ENCODE results near the gene ASCC3.

DNA sequence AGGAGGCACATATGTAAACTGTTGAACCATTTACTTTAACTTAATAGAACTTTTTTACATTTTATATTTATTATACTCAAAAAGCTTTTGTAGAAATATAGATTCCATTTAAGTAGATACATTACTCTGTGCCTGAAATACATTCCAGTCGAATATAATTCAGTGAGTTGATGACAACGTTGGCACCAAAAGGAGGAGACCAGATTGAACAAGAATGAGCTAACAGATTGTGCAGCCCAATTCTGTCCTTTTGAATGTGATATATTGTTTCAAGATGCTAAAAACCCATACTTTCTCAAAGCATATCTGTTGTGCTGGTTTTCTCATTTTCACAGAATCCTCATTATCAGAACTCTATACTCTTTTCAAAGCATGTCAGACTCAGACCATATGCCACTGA, 269.0 kb downstream of the ASCC3 start:
- TF ChIP-seq ESRRA (IDR thresholded peaks at IDR 0.05; ENCODE audit: borderline replicate concordance, low read length) (no peak), ZFP36 (IDR thresholded peaks at IDR 0.05; ENCODE audit: borderline replicate concordance, partially characterized antibody) (no peak), FOSL2 (IDR thresholded peaks at IDR 0.05) (no peak), FOSL2 (CRISPR knock-in tag; IDR thresholded peaks at IDR 0.05) (no peak)
- TF ChIP-seq, protein P1, sequence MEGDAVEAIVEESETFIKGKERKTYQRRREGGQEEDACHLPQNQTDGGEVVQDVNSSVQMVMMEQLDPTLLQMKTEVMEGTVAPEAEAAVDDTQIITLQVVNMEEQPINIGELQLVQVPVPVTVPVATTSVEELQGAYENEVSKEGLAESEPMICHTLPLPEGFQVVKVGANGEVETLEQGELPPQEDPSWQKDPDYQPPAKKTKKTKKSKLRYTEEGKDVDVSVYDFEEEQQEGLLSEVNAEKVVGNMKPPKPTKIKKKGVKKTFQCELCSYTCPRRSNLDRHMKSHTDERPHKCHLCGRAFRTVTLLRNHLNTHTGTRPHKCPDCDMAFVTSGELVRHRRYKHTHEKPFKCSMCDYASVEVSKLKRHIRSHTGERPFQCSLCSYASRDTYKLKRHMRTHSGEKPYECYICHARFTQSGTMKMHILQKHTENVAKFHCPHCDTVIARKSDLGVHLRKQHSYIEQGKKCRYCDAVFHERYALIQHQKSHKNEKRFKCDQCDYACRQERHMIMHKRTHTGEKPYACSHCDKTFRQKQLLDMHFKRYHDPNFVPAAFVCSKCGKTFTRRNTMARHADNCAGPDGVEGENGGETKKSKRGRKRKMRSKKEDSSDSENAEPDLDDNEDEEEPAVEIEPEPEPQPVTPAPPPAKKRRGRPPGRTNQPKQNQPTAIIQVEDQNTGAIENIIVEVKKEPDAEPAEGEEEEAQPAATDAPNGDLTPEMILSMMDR (IDR thresholded peaks at IDR 0.05) = no peak
- TF ChIP-seq, protein P2, sequence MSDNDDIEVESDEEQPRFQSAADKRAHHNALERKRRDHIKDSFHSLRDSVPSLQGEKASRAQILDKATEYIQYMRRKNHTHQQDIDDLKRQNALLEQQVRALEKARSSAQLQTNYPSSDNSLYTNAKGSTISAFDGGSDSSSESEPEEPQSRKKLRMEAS (IDR thresholded peaks at IDR 0.05) = no peak
- TF ChIP-seq, protein P3, sequence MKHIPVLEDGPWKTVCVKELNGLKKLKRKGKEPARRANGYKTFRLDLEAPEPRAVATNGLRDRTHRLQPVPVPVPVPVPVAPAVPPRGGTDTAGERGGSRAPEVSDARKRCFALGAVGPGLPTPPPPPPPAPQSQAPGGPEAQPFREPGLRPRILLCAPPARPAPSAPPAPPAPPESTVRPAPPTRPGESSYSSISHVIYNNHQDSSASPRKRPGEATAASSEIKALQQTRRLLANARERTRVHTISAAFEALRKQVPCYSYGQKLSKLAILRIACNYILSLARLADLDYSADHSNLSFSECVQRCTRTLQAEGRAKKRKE (CRISPR knock-in tag; IDR thresholded peaks at IDR 0.05; ENCODE audit: low read depth) = no peak
